H4 (cell line): Measurements from ENCODE around the gene AGGF1. TPM values are rescaled to one million over a fixed set of nuclear protein-coding genes. Genes with fewer than 3 reads are reported as not detected.
"Not testable (repeated sequence)": the region's sequence is repeated elsewhere in the genome, so short reads cannot be mapped to it uniquely, and the experiment has no call there.

ENCODE experiments used
- DNase-seq: peaks from one replicate; pipeline ENCODE4 v3.0.0-alpha.2; 2015; ENCODE audit warnings: low spot score
- total RNA-seq: library from RNA; depleted of rRNA; stranded (reverse); fragments of >200 nt; shearing (Covaris generic); gene quantifications from 2 replicates; pipeline ENCODE4 v1.2.3, GENCODE V29; 2014

AGGF1 gene
- total RNA-seq, 1 experiment from 2014 or later: 22.4 TPM

DNA sequence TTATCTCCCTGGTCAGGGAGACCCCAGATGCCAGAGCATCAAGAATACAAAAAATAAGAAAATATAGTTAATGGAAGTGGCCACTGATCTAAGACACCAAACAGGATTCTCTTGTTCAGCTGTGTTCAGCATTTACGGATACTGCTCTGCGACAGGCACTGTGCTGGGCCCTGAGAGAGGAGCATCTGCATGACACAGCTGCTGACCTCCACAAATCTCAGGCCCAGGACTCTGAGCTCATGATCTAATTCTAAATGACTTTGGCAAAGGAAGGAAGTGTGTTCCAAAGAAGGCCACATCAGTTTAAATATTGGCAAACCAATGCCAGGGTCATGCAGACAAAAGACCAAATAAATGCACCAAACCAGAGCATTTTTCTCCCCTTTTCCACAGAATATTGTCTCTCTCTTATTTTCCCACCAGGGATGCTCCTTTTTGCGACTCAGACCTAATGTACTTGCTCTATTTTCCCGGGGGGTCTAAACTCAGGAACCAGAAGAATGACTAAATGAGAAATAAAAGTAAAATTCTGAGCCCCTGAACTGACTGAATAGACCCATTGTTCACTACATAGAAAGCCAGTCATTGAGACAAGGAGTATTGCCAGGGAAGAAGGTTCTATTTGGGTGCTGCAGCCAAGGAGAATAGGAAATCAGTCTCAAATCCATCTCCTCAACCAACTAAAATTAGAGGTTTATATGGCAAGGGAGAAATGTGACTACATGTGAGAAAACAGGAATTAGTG is 1.4 kb upstream of the AGGF1 start:
- no peak for DNase-seq

GRCh38 chr5:77029376-77029885 is 773 bp upstream of the AGGF1 start:
- no peak for DNase-seq

GRCh38 chr5:77031891-77032290 is 1.7 kb downstream of the AGGF1 start:
- no peak for DNase-seq

GRCh38 chr5:77032635-77033034 is 2.4 kb downstream of the AGGF1 start:
- DNase-seq: no peak

DNA sequence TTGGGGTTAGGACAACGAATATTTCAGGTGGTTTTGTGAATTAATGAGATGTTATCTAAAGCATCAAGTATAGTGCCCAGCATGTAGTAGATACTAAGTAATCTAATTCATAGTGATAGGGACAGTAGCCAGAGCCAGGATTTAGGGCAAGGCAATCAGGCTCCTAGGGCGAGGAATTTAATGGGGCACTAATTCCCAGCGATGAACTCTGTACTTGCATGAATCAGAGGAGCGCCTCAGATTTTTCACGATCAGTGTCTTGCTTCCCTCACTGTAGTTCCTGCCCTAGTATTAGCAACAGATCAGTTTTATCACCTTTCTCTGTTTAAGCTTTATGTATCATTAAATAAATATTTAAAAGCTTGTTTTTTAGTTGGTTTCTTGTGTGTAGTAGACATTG is 3.1 kb downstream of the AGGF1 start:
- DNase-seq: no peak

DNA sequence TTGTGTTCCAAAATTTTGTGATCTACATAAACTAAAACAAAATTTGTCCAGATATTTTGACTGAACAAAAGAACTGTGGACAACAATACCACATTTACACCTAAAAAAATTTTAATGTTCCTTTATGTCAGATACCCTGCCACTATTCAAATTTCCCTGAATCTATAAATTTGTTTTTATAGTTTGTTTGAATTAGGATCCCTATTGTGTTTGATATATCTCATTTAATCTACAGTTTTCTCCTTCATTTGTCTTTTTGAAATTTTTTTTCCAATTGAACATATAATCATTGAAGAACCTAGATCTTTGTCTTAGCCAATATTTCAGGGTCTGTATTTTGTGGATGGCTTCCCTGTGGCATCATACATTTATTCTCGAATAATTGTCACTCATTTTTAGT is 5.7 kb downstream of the AGGF1 start:
- no peak for DNase-seq

- DNase-seq: no peak
Measured at GRCh38 chr5:77046416-77047073, 16.3 kb downstream of the AGGF1 start.

- no peak for DNase-seq
Measured at GRCh38 chr5:77064040-77064439, 33.8 kb downstream of the AGGF1 start.

DNA sequence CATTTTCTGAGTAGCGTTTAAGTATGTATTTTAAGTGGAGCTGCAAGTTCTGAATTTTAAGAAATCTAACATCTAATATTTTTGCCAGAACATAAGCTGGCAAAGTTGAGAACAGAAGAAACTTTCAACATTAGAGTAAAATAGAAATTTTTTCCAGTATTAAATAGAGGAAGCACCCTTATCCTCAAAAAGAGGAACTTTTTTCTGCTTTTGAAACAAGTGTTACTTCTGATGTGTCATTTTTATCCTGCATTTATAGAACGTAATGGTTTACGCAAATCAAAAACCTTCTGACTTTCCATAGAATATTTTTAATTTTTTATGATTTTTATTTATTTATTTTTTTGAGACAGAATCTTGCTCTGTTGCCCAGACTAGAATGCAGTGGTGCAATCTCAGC is 35.1 kb downstream of the AGGF1 start:
- DNase-seq: no peak

DNA sequence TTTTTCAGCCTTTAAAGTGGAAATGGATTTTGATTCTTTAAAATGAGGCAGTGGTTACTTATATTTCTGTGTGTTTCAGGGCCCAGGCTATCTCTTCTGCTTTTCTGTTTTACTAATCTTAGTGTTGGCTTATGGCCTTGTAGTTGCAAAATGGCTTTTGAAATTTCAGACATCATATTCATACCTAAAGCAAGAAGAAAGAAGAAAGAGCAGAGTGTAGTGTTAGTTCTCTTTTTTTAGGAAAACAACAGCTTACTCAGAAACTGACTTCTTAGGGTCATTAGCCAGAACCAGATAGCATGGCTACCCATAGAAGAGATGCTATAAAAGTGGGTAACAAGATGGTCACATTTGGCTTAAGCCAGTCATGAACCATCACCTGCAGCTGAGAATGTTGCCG is 36.0 kb downstream of the AGGF1 start:
- DNase-seq: no peak

DNA sequence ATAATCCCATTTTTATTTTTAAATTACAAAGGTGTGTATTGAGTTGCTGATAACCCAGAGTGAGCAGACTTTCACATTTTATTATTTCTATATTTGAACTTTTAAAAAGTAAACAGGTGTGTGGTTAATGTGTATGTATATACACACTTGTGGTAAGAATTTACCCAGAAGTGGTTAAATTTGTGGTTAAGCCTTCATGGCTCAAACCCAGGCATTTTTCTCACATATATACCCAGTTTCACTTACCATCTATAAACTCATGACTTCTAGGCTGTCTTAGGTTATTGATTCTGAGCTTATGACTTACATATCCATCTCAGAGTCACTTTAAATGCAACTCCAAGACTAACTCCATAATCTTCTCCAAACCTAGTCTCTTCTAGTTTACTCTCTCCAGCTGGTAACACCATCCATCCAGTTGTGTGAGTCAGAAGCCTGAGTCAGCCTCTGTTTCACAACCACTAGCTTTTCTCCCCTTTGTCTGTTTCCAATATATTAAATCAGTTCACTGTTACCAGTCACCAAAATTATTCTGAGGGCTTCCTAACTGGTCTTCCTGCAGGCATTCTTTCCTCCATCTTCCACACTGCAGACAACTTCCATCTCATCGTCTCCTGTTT is 36.7 kb downstream of the AGGF1 start:
- no peak for DNase-seq

GRCh38 chr5:77073667-77074066 is 43.5 kb downstream of the AGGF1 start:
- no peak for DNase-seq

DNA sequence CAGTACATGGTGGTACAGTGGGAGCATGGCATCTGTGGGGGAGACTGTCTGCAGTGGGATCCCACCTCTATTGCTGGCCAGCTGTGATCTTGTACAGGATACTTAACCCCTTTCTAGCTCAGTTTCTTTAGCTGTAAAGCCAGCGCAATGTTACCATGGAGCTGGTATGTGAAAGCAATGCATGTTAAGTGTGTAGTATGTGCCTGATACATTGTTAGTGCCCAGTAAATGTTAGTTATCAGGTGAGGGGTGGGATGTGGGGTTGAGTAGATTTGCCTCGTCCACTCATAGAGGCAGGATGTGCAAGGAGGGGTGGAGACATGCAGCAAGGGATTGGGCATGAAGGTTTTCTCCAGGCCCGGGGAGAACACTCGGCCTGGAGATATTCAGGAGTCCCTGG is 44.5 kb downstream of the AGGF1 start:
- no peak for DNase-seq

DNA sequence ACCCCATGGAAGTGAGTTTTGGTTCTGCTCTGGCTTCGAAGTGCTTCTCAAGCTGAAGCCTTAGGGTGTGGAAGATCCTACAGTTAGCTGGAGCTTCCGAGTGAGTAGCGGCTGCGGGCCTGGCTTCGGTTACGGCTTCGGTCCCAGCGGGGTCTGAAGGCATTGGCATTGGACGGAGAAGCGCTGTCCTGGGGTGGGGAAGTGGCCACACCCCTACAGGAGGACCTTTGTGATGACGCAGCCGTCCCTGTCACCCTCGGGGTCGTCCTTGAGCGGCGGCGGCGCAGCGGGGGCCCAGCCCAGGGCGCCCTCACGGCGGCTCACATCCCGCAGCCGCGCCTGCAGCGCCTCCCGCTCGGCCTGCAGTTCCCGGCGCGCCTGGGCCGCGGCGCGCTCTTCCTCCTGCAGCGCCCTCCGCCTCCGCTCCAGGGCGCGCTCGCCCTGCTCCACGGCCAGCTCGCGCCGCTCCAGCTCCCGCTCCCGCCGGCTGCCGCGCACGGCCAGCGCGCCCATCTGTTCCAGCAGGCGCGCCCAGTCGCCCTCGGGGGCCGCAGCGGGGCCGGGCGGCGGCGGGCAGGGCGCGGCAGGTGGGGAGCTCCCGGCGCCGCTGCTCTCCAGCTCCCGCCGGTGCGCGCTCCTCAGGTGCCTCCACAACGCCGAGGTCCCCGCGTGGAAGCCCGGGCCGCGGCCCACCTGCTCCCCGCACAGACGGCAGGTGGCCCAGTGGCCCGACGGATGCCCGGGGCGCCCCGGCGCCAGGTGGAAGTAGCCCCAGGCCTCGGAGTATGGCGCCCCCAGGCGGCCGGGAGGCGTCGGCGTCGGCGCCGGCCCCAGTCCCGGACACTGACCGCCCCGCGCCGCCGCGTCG is 47.0 kb downstream of the AGGF1 start:
- DNase-seq: no peak

DNA sequence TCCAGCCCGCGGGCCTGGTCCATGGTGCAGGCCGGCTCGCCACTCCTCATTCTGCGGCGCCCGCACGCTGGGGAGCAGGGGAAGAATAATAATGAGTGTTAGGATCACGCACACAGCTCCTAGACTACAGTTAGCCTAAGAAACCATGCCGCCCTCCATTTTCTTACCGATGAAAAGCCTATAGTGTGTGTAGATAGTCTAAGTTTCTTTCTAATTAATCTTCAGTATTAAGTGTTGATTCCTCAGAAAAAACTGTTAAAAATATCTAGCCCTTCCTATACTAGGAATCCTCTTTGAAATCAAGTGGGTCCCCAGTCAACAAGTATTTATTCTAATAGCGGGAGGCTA is 47.6 kb downstream of the AGGF1 start:
- DNase-seq: no peak

DNA sequence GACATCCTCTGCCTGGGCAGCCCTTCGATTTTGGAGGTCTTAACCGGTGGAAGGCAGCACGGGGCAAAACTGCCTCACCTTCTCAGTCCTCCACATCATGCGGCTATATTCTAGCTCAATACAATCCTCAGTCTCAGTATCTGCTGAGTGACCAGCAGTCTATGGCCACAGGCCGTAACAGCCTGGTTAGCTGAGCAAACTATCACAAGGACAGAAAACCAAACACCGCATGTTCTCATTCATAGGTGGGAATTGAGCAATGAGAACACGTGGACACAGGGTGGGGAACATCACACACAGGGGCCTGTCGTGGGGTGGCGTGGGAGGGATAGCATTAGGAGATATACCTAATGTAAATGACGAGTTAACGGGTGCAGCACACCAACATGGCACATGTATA is 50.3 kb downstream of the AGGF1 start:
- not testable (repeated sequence) for DNase-seq

- DNase-seq: no peak
Measured at GRCh38 chr5:77080905-77081304, 50.7 kb downstream of the AGGF1 start.

DNA sequence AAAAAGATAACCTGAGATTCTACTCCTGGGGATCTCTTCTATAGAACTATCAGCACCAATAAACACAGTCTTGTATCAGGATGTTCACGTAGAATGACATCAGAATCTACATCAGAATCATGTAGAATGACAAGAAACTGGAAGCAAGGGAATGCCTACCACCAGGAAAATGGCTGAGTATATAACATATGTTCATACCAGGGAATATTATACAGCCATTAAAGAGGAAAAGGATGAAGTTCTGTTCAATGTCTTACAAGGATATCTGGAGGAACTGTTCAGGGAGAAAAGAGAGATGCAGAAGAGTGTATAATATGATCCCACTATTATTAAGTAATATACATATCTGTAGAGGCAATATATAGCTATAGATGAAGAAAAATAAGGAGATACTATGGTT is 52.1 kb downstream of the AGGF1 start:
- DNase-seq: no peak

- no peak for DNase-seq
Measured at GRCh38 chr5:77083088-77083487, 52.9 kb downstream of the AGGF1 start.

DNA sequence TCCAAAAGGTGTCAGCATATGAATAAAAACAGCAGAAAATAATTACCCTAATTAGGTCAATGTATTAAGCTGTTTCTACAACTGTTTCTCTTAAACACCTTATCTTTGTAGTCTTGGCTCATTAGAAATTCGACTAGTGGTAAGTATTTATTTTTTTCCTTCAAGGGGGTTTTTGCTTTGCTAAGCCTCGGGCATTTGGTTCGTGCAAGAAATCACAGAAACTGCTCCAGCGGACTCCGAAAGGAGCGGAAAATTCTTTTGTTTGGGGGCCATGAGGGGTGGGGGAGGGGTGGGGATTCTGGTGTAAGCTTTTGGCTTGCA is 56.1 kb downstream of the AGGF1 start:
- no peak for DNase-seq

GRCh38 chr5:77086689-77087483 is 56.7 kb downstream of the AGGF1 start, which contains the start of gene ZBED3:
ZBED3 (minus strand) TSS chr5:77087285; CDS start chr5:77077878, 9,407 bp downstream.
- peak; percentile 85 for DNase-seq
